H1 (cell line): ENCODE measurements around the gene CCR1. TPM values are rescaled to one million over a fixed set of nuclear protein-coding genes. Genes with fewer than 3 reads are reported as not detected.

ENCODE experiments used
- CBX5 ChIP-seq: fragments of 300-800, 300-1000 bp; sonication (generic); IDR thresholded peaks from 2 replicates; pipeline ENCODE4 v1.7.1; 2016; ENCODE audit warnings: antibody characterized with exemption, low read length, low read depth
- CEBPB ChIP-seq: IDR thresholded peaks from 2 replicates; pipeline ENCODE4 v1.6.1; 2012; ENCODE audit warnings: low read depth, low read length
- CREB1 ChIP-seq: IDR thresholded peaks from 2 replicates; pipeline ENCODE4 v1.6.1; 2012; ENCODE audit warnings: inconsistent platforms
- EP300 ChIP-seq, 2 experiments: IDR thresholded peaks; 1 replicate in 1 of 2; 2 replicates in 1 of 2; pipeline ENCODE4 v1.6.1; 2011 to 2012; ENCODE audit warnings: low read depth in 2 of 2, low read length in 2 of 2, mild to moderate bottlenecking in 2 of 2, borderline replicate concordance in 1 of 2, inconsistent platforms in 1 of 2, moderate library complexity in 1 of 2
- HDAC6 ChIP-seq: IDR thresholded peaks from one replicate; pipeline ENCODE4 v1.7.1; 2012; ENCODE audit warnings: low read depth, mild to moderate bottlenecking, inconsistent platforms, low read length, moderate library complexity
- JUND ChIP-seq: IDR thresholded peaks from 2 replicates; pipeline ENCODE4 v1.6.1; 2011; ENCODE audit warnings: mild to moderate bottlenecking, improper control_type of control experiment, low read length
- KDM4A ChIP-seq: IDR thresholded peaks from one replicate; pipeline ENCODE4 v1.7.1; 2012; ENCODE audit warnings: low read depth, mild to moderate bottlenecking, moderate library complexity, low read length, inconsistent platforms; ENCODE audit not compliant: severe bottlenecking
- MAFK ChIP-seq: IDR thresholded peaks from 2 replicates; pipeline ENCODE4 v1.6.1; 2012; ENCODE audit warnings: low read depth, mild to moderate bottlenecking, improper control_type of control experiment, low read length
- RAD21 ChIP-seq, 2 experiments: IDR thresholded peaks in 1 of 2; conservative IDR thresholded peaks in 1 of 2; 2 replicates each; pipeline ENCODE4 v1.6.1; 2011; ENCODE audit warnings: low read depth in 2 of 2, low read length in 2 of 2, improper control_type of control experiment in 1 of 2, inconsistent platforms in 1 of 2, mild to moderate bottlenecking in 1 of 2, moderate library complexity in 1 of 2
- ZNF274 ChIP-seq: IDR thresholded peaks from 2 replicates; pipeline ENCODE4 v1.7.0; 2012; ENCODE audit warnings: low read length, borderline replicate concordance; ENCODE audit errors: extremely low read depth
- polyA plus RNA-seq, 7 experiments: library from polyadenylated mRNA; depleted of rRNA in 3 of 7; stranded (reverse) in 5 of 7; unstranded in 2 of 7; fragments of >200 nt in 5 of 7; fragments of 200-250 nt in 2 of 7; gene quantifications; 1 replicate in 5 of 7; 2 replicates in 1 of 7; 4 replicates in 1 of 7; pipeline versions ENCODE4 v1.2.1 to v1.2.3, GENCODE V29; 2011 to 2013; ENCODE audit warnings: missing spikeins in 2 of 7, mixed read lengths in 2 of 7
- total RNA-seq: library from RNA; stranded (reverse); fragmentation: NEBNext Ultra II Directional; extraction: Animal tissue kit (Norgen Biotek cat#: 25700); gene quantifications from 2 replicates; pipeline ENCODE4 v1.2.1, GENCODE V29; 2021
- TF ChIP-seq, protein P1 (sequence below): fragments of 300-600 bp; sonication (generic); IDR thresholded peaks from 2 replicates; pipeline ENCODE4 v1.7.1; 2012; ENCODE audit warnings: low read length, moderate library complexity, mild to moderate bottlenecking, inconsistent platforms; ENCODE audit not compliant: insufficient replicate concordance

CCR1 gene
- total and polyA plus RNA-seq, 2 of the 8 experiments (the other 6 are each of a cell fraction or from before 2014, with no cell fraction given) = not detected

GRCh38 chr3:46203681-46204080 is 4.4 kb downstream of the CCR1 start (continued):
- TF ChIP-seq CEBPB (no peak), MAFK (no peak), CREB1 (no peak), RAD21 (IDR thresholded peaks at IDR 0.05 in 1 of 2, conservative IDR thresholded peaks at IDR 0.05 in 1 of 2; ENCODE audit: low read depth in 2 of 2, low read length in 2 of 2) (no peak), EP300 (IDR thresholded peaks at IDR 0.05; ENCODE audit: borderline replicate concordance in 1 of 2, low read depth in 2 of 2, low read length in 2 of 2) (no peak), CBX5 (no peak), ZNF274 (no peak), HDAC6 (no peak), JUND (no peak), KDM4A (no peak)
- TF ChIP-seq, protein P1, sequence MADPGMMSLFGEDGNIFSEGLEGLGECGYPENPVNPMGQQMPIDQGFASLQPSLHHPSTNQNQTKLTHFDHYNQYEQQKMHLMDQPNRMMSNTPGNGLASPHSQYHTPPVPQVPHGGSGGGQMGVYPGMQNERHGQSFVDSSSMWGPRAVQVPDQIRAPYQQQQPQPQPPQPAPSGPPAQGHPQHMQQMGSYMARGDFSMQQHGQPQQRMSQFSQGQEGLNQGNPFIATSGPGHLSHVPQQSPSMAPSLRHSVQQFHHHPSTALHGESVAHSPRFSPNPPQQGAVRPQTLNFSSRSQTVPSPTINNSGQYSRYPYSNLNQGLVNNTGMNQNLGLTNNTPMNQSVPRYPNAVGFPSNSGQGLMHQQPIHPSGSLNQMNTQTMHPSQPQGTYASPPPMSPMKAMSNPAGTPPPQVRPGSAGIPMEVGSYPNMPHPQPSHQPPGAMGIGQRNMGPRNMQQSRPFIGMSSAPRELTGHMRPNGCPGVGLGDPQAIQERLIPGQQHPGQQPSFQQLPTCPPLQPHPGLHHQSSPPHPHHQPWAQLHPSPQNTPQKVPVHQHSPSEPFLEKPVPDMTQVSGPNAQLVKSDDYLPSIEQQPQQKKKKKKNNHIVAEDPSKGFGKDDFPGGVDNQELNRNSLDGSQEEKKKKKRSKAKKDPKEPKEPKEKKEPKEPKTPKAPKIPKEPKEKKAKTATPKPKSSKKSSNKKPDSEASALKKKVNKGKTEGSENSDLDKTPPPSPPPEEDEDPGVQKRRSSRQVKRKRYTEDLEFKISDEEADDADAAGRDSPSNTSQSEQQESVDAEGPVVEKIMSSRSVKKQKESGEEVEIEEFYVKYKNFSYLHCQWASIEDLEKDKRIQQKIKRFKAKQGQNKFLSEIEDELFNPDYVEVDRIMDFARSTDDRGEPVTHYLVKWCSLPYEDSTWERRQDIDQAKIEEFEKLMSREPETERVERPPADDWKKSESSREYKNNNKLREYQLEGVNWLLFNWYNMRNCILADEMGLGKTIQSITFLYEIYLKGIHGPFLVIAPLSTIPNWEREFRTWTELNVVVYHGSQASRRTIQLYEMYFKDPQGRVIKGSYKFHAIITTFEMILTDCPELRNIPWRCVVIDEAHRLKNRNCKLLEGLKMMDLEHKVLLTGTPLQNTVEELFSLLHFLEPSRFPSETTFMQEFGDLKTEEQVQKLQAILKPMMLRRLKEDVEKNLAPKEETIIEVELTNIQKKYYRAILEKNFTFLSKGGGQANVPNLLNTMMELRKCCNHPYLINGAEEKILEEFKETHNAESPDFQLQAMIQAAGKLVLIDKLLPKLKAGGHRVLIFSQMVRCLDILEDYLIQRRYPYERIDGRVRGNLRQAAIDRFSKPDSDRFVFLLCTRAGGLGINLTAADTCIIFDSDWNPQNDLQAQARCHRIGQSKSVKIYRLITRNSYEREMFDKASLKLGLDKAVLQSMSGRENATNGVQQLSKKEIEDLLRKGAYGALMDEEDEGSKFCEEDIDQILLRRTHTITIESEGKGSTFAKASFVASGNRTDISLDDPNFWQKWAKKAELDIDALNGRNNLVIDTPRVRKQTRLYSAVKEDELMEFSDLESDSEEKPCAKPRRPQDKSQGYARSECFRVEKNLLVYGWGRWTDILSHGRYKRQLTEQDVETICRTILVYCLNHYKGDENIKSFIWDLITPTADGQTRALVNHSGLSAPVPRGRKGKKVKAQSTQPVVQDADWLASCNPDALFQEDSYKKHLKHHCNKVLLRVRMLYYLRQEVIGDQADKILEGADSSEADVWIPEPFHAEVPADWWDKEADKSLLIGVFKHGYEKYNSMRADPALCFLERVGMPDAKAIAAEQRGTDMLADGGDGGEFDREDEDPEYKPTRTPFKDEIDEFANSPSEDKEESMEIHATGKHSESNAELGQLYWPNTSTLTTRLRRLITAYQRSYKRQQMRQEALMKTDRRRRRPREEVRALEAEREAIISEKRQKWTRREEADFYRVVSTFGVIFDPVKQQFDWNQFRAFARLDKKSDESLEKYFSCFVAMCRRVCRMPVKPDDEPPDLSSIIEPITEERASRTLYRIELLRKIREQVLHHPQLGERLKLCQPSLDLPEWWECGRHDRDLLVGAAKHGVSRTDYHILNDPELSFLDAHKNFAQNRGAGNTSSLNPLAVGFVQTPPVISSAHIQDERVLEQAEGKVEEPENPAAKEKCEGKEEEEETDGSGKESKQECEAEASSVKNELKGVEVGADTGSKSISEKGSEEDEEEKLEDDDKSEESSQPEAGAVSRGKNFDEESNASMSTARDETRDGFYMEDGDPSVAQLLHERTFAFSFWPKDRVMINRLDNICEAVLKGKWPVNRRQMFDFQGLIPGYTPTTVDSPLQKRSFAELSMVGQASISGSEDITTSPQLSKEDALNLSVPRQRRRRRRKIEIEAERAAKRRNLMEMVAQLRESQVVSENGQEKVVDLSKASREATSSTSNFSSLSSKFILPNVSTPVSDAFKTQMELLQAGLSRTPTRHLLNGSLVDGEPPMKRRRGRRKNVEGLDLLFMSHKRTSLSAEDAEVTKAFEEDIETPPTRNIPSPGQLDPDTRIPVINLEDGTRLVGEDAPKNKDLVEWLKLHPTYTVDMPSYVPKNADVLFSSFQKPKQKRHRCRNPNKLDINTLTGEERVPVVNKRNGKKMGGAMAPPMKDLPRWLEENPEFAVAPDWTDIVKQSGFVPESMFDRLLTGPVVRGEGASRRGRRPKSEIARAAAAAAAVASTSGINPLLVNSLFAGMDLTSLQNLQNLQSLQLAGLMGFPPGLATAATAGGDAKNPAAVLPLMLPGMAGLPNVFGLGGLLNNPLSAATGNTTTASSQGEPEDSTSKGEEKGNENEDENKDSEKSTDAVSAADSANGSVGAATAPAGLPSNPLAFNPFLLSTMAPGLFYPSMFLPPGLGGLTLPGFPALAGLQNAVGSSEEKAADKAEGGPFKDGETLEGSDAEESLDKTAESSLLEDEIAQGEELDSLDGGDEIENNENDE = no peak
